ENCODE data around the gene RNF121.
A peak's percentile ranks its signal among the peaks of the same experiment; 100 is the strongest.

RNF121 gene

GRCh38 chr11:72005347-72006260 is 76.8 kb downstream of the RNF121 start:
- DNase-seq (ENCODE audit: low spot score) (no peak), FAIRE-seq (no peak)

DNA sequence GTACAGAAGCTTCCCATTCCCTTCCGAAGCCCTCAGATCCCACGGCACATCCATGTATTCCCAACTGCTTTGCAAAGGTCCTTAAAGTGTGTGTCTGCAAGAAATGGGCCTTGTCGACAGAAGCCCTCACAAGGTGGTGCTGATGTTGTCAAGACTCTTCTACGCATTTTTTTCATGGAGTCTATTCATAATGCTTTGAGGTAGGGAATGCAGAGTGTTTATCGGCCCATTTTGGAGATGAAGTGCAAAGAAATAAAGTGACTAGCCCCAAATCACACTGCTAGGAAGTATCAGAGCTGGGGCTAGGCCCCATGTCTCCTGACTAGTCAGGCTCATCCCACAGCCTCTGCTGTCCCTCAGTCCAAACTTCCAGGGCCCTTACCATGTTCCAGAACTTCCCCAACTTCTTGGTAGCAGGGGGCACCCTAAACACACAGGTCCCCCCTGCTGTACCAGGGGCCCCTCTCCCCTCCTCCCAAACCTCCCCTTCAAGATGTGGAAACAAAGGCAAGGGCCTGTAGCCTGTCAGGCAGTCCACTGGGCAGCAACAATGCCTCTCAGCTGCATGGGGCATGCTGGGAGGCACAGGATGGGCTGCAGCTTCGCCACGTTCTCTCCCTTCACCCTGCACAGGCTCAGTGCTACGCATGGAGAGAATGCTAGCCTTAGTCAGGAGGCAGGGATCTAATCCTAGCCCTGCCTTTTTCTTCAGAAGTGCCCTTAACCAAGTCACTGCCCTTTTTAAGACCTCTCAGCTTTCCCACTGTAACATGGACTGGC is 77.7 kb downstream of the RNF121 start:
- DNase-seq (ENCODE audit: low spot score) = no peak
- no peak for FAIRE-seq

DNA sequence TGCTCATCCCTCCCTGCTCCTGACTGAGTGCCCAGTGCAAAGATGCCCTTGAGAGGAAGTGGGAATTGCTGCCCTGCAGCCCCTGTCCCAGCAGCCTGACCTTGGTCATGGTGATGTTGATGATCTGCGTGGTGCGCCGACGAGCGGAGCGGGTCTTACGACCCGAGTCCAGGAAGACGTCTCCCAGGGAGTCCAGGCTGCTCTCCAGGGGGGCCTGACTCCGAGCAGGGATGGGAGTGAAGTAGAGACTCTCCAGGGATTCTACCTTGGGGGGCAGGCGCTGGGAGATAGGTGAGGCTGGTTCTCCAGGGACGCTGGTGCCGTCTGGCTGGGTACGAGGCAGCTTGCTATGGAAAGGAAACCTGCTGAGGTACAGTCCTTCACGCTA is 78.2 kb downstream of the RNF121 start:
- DNase-seq (ENCODE audit: low spot score) (no peak), FAIRE-seq (no peak)

DNA sequence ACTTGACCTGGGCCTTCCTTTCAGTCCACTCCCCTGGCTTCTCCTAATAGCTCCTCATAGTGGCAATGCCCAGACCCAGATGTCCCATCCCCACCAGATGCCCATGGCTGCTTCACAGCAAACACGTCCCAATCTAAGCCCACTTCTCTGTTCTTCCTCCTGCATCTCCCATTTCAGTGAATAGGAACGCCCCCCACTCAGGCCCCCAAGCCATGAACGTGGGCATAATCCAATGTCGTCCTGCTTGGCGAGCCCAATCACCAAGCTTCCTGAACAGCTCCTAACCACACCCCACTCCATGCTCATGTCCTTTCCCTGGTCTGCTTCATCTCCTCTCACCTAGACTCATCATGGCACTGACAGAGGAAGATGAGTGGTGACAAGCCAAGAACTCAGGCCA is 78.7 kb downstream of the RNF121 start:
- FAIRE-seq (no peak), DNase-seq (ENCODE audit: low spot score) (no peak)

- FAIRE-seq = no peak
- DNase-seq (ENCODE audit: low spot score) = no peak
Measured at GRCh38 chr11:72008728-72009127, 79.9 kb downstream of the RNF121 start.

GRCh38 chr11:72009156-72009555 is 80.3 kb downstream of the RNF121 start:
- no peak for DNase-seq (ENCODE audit: low spot score)
- FAIRE-seq = no peak

DNA sequence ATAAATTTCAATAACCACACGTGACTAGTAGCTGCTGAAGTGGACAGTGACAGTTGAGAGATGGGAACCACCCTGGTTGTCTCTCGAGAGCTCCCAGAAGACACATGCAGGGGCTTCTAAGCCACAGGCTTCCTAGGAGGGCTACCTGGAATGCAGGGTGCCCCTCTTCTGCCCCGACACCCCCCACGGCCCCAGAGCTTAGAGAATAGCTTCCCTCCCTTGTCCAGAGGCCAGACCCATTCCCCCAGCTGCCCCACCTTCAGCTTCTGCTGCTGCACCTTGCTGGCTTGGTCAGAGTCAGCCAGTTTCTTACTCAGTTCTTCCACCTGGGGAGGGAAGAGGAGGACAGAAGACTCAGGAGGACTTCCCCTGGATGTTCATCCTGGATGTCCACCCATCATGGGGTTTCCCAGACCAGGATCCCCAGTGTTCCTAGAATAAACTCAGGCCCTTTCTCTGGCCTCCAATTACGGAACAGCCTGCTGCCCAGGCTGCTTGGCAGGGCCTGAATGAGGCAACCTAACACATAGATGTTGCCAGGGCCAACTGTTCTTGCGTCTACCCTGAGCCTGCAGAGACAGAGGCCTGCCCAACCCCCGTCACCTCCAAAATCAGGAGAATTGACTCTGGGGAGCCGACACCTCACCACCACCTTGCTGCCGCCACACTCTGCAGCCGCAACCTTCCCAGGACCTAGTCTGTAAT is 81.8 kb downstream of the RNF121 start:
- FAIRE-seq = no peak
- no peak for DNase-seq (ENCODE audit: low spot score)

DNA sequence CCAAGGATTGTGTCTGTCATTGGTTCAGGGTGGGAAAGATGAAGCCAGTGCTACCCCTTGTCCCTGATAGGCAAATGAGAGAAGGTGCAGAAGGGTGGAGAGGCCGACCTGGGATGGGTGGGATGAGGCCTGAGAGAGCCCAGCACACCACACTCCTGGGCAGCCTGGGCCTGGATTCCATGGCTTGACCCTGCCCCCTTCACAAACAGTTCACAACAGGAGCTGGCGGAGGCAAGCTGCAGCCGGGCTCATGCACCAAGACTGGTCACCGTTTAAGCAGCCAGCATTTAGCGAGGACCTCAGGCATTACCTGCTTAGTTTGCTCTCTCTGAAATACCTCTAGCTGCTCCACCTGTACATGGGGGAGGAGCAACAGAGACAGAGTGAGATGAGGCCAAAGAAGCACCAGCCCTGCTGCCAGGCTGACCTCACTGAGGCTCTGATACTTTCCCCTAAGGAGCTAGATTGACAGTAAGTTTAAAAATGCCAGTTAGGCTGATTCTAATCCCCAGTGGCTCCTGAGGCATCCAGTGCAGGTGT is 83.3 kb downstream of the RNF121 start:
- DNase-seq (ENCODE audit: low spot score) (no peak), FAIRE-seq (no peak)

DNA sequence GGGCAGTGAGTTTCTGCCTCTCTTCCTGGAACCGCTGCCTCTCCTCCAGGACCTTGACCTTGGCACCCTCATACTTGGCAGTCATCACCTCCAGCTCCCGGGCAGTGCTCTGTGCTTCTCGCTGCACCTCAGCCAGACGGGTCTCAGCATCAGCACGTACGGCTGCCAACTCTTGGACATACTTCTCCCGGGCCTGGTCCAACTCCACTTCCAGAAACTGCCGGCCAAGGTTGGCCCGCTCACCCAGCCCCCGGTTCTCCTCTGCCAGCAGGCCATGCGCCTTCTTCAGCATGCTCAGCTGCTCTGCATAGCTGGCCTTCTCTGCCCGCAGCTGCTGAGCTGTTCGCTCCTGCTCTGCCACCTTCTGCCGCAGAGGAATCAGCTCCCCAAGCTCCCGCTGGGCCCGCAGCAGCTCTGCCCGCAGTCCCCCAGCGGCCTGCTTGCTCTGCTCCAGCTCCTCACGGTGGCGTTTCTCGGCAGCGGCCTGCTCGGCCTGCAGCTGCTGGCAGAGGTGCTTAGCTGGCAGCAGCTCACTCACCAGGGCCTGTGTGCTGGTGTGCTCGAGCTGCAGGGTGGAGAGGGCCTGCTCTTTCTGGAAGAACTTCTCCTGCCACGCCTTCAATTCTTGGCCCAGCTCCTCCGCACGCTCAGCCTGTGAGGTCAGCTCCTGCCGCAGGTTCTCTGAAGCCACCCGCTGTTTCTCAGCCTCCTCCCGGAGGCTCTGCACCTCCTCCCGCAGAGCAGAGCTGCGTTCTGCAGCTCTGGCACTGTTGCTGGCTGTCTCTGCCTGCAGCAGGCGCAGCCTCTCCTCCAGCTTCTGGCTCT is 84.3 kb downstream of the RNF121 start:
- DNase-seq (ENCODE audit: low spot score) (peak; percentile 39), FAIRE-seq (no peak)

DNA sequence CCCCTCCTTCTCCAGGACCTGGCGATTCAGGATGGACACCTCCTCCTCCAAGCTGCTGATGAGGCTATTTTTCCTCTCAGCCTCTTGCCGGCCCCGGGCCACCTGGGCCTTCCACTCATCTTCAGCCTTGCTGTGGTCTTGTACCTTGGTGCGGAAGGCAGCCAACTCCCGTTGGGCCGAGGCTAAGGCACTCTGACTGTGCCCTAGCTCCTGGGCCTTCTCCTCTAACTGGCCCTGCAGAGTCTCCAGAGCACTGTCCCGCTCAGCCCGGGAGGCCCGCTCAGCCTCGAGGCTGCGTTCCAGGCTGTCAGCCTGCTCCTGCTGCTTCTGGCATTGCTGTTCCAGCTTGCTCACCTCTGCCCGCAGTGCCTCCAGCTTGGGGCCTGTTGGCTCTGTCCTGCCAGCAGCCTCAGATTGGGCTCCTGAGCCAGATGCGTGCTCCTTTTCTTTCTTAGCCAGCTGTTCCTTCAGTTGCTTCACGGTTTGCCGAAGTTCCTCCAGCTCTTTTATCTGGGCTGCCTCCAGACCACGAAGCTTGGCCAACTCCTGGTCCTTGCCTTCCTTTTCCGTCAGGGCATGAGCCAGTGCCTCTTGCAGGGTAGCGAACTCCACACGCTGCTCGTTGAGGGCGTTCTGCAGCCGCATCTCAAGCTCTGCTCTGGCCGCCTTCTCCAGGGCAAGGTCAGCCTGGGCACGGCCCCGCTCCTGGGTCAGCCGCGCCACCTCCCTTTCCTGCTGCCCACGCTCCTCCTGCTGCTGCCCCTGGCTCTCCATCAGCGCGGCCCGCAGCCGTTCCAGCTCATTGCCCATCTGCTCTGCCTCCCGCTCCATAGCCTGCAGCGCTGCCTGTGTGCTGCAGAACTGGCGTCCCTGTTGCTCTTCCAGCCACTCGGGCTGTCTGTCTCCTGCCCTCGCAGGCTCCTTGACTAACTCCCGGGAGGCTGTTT is 85.2 kb downstream of the RNF121 start:
- FAIRE-seq (no peak), DNase-seq (ENCODE audit: low spot score) (no peak)

DNA sequence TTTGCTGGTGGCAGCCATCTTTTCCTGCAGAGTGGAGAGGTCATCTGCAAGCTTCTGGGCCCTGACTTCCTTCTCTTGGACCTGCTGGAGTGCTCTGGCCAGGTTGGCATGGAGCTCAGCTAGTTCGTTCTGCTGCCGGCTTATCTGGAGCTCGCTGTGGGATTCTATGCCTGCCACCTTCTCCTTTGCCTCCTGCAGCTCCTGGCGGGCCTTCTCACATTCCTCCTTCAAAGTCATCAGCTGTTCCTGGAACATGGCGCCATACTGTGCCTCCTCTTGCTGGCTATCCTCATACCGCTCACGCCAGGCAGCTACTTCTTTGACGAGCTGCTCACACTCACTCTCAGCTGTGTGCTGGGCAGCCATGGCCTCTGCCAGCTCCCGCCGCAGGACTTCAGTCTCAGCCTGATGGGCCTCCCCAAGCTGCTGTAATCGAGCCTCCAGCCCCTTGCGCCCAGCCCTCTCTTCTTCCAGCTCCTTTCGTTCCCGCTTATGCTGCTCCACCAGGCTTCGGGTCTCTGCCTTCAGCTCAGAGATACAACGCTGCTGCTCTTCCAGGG is 86.0 kb downstream of the RNF121 start:
- DNase-seq (ENCODE audit: low spot score) = no peak
- FAIRE-seq = no peak

GRCh38 chr11:72015511-72016061 is 86.7 kb downstream of the RNF121 start:
- DNase-seq (ENCODE audit: low spot score) (no peak), FAIRE-seq (no peak)

GRCh38 chr11:72018171-72018570 is 89.3 kb downstream of the RNF121 start:
- no peak for FAIRE-seq
- no peak for DNase-seq (ENCODE audit: low spot score)

DNA sequence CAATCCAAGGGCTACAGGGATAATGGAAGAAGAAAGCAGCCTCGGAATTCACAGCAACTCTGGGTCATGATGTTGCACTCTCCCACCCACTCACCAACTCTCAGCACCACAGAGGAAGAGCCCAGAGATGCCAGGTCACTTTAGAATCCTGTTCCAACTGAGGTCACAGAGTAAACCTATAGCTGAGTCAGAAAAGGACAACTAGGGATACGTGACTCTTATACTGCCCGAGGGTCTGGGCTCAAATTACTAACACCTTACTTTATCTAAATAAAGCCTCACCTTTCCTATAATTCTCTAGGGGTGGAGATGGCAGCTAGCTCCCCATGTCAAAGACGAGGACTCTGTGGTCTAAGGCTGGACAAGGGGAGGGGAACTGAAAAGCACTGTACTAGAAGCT is 94.5 kb downstream of the RNF121 start:
- no peak for DNase-seq (ENCODE audit: low spot score)
- FAIRE-seq = no peak

DNA sequence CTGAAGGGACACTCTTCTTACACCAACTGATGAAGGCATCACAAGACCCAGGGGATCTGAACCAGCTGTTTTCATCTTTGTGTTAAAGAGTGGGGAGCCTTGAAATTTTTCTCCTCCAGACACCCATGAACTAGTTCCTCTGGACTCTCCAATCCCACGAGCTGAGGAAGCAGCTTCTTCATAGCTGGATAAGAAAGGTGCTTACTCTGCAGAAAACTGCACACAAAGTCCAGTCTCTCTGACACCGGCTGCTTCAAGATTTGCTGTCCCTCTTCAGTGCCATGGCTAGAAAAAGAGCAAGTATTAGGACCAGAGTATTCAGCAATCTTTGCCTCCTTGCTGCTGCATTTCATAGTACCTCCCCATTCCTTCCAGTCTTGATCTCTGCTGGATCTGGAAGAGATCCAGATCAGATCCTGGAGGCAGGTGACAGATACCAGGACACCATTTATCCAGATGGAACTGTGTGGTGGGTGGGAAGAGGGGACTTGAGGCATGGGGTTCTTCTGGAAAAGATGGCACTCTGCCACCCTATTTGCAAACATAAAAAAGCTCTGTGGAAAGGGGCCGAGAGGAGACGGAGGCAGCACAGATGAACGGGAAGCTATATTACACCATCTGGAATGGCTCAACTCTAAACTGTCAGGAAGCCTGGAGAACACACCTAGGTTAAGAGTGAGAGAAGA is 95.4 kb downstream of the RNF121 start:
- DNase-seq (ENCODE audit: low spot score) (no peak), FAIRE-seq (no peak)

DNA sequence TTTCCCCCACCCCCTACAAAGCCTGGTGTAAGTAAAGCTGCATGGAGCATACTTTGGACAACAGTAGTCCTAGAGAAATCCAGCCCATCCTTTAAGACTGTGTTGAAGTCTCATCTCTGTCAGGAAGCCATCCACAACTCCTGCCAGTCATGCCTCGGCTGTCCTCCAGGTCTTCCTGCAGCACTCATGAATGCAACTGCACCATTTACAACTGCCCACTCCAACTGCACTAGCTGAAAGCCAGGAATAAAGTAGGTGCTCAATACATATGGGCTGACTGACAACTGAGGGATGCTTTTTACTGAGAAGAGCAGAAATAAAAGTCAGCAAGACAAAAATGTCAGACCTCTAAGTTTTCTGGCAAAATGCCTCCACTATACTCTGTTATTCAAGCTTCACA is 97.2 kb downstream of the RNF121 start:
- no peak for FAIRE-seq

GRCh38 chr11:72030472-72031045 is 101.7 kb downstream of the RNF121 start:
- DNase-seq (ENCODE audit: low spot score) (no peak), FAIRE-seq (no peak)

More for the DNA sequence above, 97.2 kb downstream of the RNF121 start:
- no peak for DNase-seq (ENCODE audit: low spot score)

DNA sequence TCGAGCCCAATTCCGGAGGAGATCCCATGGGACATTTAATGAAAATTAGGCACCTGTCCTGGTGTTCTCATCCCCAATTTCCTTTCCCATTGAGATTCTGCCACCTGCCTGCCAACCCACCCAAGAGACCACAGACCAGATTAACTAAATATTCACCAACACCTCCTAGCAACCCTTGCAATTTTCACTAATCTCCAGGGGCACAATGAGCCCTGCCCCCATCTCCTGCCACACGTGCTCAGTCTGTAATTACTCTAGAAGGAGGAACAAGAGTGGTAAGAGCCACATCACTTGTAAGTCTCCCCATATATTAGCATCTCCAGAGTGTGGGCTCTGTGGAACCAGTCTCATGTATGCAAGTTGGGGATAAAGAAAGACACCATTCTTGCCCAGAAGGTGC is 107.8 kb downstream of the RNF121 start:
- DNase-seq (ENCODE audit: low spot score) = no peak
- FAIRE-seq = no peak
